Activated CD4-positive, alpha-beta T cell treated with anti-CD3 and anti-CD28 coated beads, Interleukin-2, Interleukin-6, amounts not matched to agents 100 ng/mL and 50 ng/mL, durations not matched to agents 16 hours and 8 hours (primary cell): ENCODE results near the gene ZNF574.

Source experiments
- DNase-seq: peaks from one replicate; pipeline ENCODE4 v3.0.0-alpha.2; 2020

The ZNF574 gene

GRCh38 chr19:42060117-42060516 is 15.8 kb upstream of the ZNF574 start:
- no peak for DNase-seq

- no peak for DNase-seq
Measured at GRCh38 chr19:42062381-42062780, 13.6 kb upstream of the ZNF574 start.

- no peak for DNase-seq
Measured at GRCh38 chr19:42064432-42064831, 11.5 kb upstream of the ZNF574 start.

- no peak for DNase-seq
Measured at GRCh38 chr19:42065051-42065450, 10.9 kb upstream of the ZNF574 start.

GRCh38 chr19:42065511-42065910 is 10.5 kb upstream of the ZNF574 start:
- DNase-seq, result no peak

- DNase-seq, result peak; percentile 32
Measured at GRCh38 chr19:42066075-42066754, 9.8 kb upstream of the ZNF574 start.

- no peak for DNase-seq
Measured at GRCh38 chr19:42067315-42067888, 8.6 kb upstream of the ZNF574 start.

- no peak for DNase-seq
Measured at GRCh38 chr19:42068361-42068755, 7.6 kb upstream of the ZNF574 start.

- DNase-seq, result no peak
Measured at GRCh38 chr19:42068756-42069571, 7.0 kb upstream of the ZNF574 start.

- no peak for DNase-seq
Measured at GRCh38 chr19:42069619-42070351, 6.2 kb upstream of the ZNF574 start, which contains the start of gene GRIK5. Gene GRIK5 (minus strand): TSS chr19:42070206. CDS start chr19:42065770, 4,436 bp downstream.

- DNase-seq, result no peak
Measured at GRCh38 chr19:42071247-42071646, 4.7 kb upstream of the ZNF574 start.

- DNase-seq, result peak; percentile 32
Measured at GRCh38 chr19:42074513-42075363, 1.2 kb upstream of the ZNF574 start.

GRCh38 chr19:42075364-42075615 is 676 bp upstream of the ZNF574 start:
- DNase-seq, result no peak

GRCh38 chr19:42076380-42076944 is 496 bp downstream of the ZNF574 start:
- no peak for DNase-seq

GRCh38 chr19:42078058-42078457 is 2.1 kb downstream of the ZNF574 start:
- DNase-seq, result no peak

- DNase-seq, result no peak
Measured at GRCh38 chr19:42078538-42079275, 2.7 kb downstream of the ZNF574 start.

GRCh38 chr19:42079276-42079669 is 3.3 kb downstream of the ZNF574 start:
- no peak for DNase-seq

GRCh38 chr19:42079886-42080763 is 4.2 kb downstream of the ZNF574 start:
- no peak for DNase-seq

- no peak for DNase-seq
Measured at GRCh38 chr19:42080764-42081375, 4.9 kb downstream of the ZNF574 start.
